DOHH2 (cell line): Measurements from ENCODE around the gene TMOD4.

Source experiments
- H3F3A ChIP-seq: fragments of 200-600 bp; sonication (generic), shearing (Covaris generic); 2 replicates; pipeline ENCODE4 v1.6.0; 2016; ENCODE audit warnings: antibody characterized with exemption, mild to moderate bottlenecking; ENCODE audit not compliant: control insufficient read depth, insufficient read depth
- H3K27ac ChIP-seq: fragments of 200-600 bp; sonication (generic); 2 replicates; pipeline ENCODE4 v1.5.1; 2014; ENCODE audit warnings: low read depth, mild to moderate bottlenecking, low read length, moderate library complexity
- H3K27me3 ChIP-seq: fragments of 200-600 bp; sonication (generic); 2 replicates; pipeline ENCODE4 v1.6.1; 2014; ENCODE audit warnings: mild to moderate bottlenecking, low read length, mixed read lengths; ENCODE audit not compliant: control insufficient read depth
- H3K36me3 ChIP-seq: fragments of 200-600 bp; sonication (generic); 2 replicates; pipeline ENCODE4 v1.6.1; 2014; ENCODE audit warnings: mild to moderate bottlenecking, low read length, moderate library complexity, mixed read lengths; ENCODE audit not compliant: control insufficient read depth
- H3K4me1 ChIP-seq: fragments of 200-600 bp; sonication (generic); 2 replicates; pipeline ENCODE4 v1.6.1; 2014; ENCODE audit warnings: mild to moderate bottlenecking, low read length, mixed read lengths; ENCODE audit not compliant: control insufficient read depth
- H3K4me2 ChIP-seq: fragments of 200-600 bp; sonication (generic); 2 replicates; pipeline ENCODE4 v1.6.0; 2014; ENCODE audit warnings: mild to moderate bottlenecking, low read length, moderate library complexity
- H3K4me3 ChIP-seq: fragments of 200-600 bp; sonication (generic); 2 replicates; pipeline ENCODE4 v1.5.1; 2014; ENCODE audit warnings: mild to moderate bottlenecking, low read length, mixed read lengths
- H3K79me2 ChIP-seq: fragments of 200-600 bp; sonication (generic); 2 replicates; pipeline ENCODE4 v1.6.1; 2014; ENCODE audit warnings: mild to moderate bottlenecking, low read length, mixed read lengths; ENCODE audit not compliant: control insufficient read depth
- H3K9me2 ChIP-seq: fragments of 200-600 bp; sonication (generic); replicated peaks from 2 replicates; pipeline ENCODE4 v1.6.1; 2014; ENCODE audit warnings: mild to moderate bottlenecking, low read length, mixed read lengths; ENCODE audit not compliant: control insufficient read depth
- H3K9me3 ChIP-seq: fragments of 200-600 bp; sonication (generic); 2 replicates; pipeline ENCODE4 v1.6.1; 2014; ENCODE audit warnings: antibody characterized with exemption, low read length, mixed read lengths; ENCODE audit not compliant: control insufficient read depth, insufficient read depth
- H4K20me1 ChIP-seq: fragments of 200-600 bp; sonication (generic); 2 replicates; pipeline ENCODE4 v1.6.0; 2014; ENCODE audit warnings: low read depth, mild to moderate bottlenecking, antibody characterized with exemption, low read length, moderate library complexity; ENCODE audit not compliant: control insufficient read depth, insufficient read depth
- CTCF ChIP-seq: fragments of 200-600 bp; sonication (generic); IDR thresholded peaks from one replicate; pipeline ENCODE4 v1.5.1; 2014; ENCODE audit warnings: antibody characterized with exemption, mild to moderate bottlenecking, low read depth, low read length; ENCODE audit not compliant: poor library complexity, severe bottlenecking
- EZH2phosphoT487 ChIP-seq: fragments of 200-600 bp; sonication (generic); IDR thresholded peaks from 2 replicates; pipeline ENCODE4 v1.6.1; 2017; ENCODE audit warnings: borderline replicate concordance, mild to moderate bottlenecking, antibody characterized with exemption, low read length, moderate library complexity, mixed read lengths

Gene TMOD4

GRCh38 chr1:151199873-151200581 lies 24.2 kb upstream of the TMOD4 start:
- TF ChIP-seq EZH2phosphoT487 (no peak), CTCF (no peak)
- no peaks in the 10 kb centered on the region for H3K9me3 ChIP-seq
- peak overlapping the region; percentile 99 for H3K4me3 ChIP-seq
- H3K27me3 ChIP-seq: no peaks in the 10 kb centered on the region
- peaks cover 73% of the 10 kb centered on the region for H3K79me2 ChIP-seq
- peaks cover 45% of the 10 kb centered on the region for H3K36me3 ChIP-seq
- H4K20me1 ChIP-seq: peaks cover 5% of the 10 kb centered on the region; the same call in 1 of the 2 replicates
- H3K9me2 ChIP-seq: no peaks in the 10 kb centered on the region
- H3K4me2 ChIP-seq: peak overlapping the region; percentile 87
- H3F3A ChIP-seq: peaks cover 2% of the 10 kb centered on the region; the same call in 1 of the 2 replicates
- H3K27ac ChIP-seq: no peak overlapping the region
- H3K4me1 ChIP-seq: peaks cover 26% of the 10 kb centered on the region

- no peaks in the 10 kb centered on the region for H3K9me2 ChIP-seq
- peak within 1 kb of the TSS; percentile 87 for H3K4me2 ChIP-seq
- H3K4me3 ChIP-seq: peak within 1 kb of the TSS; percentile 99
- H3F3A ChIP-seq: peaks cover 11% of the 10 kb centered on the region
- TF ChIP-seq CTCF (no peak), EZH2phosphoT487 (no peak)
- H3K9me3 ChIP-seq: no peaks in the 10 kb centered on the region
- peaks cover 5% of the 10 kb centered on the region; the same call in 1 of the 2 replicates for H4K20me1 ChIP-seq
- peaks cover 58% of the 10 kb centered on the region for H3K79me2 ChIP-seq
- H3K27me3 ChIP-seq: no peaks in the 10 kb centered on the region
- H3K27ac ChIP-seq: peak within 1 kb of the TSS; percentile 76
- peaks cover 35% of the 10 kb centered on the region for H3K36me3 ChIP-seq
- H3K4me1 ChIP-seq: peaks cover 26% of the 10 kb centered on the region
Measured at GRCh38 chr1:151198254-151199127, 22.7 kb upstream of the TMOD4 start, which contains the start of gene PIP5K1A. TSS of gene PIP5K1A (plus strand) at chr1:151198552. CDS start at chr1:151198997, 445 bp downstream.

GRCh38 chr1:151197863-151198253 lies 22.1 kb upstream of the TMOD4 start:
- Histone ChIP-seq H3F3A (peaks cover 13% of the 10 kb centered on the region), H3K9me3 (no peaks in the 10 kb centered on the region), H3K4me3 (peak overlapping the region; percentile 99), H4K20me1 (peaks cover 5% of the 10 kb centered on the region; the same call in 1 of the 2 replicates), H3K27ac (peak overlapping the region; percentile 39), H3K4me1 (peaks cover 26% of the 10 kb centered on the region), H3K79me2 (peaks cover 52% of the 10 kb centered on the region), H3K36me3 (peaks cover 30% of the 10 kb centered on the region), H3K27me3 (no peaks in the 10 kb centered on the region), H3K9me2 (no peaks in the 10 kb centered on the region), H3K4me2 (peak overlapping the region; percentile 87)
- no peak for TF ChIP-seq EZH2phosphoT487
- TF ChIP-seq CTCF: no peak
